Measurements from ENCODE around the gene DGAT2. TPM values are rescaled to one million over a fixed set of nuclear protein-coding genes. Genes with fewer than 3 reads are reported as not detected.

Gene DGAT2
- polyA plus RNA-seq, 2 donors: 13.4 to 17.2 TPM

Other genes starting within 250 kb of the DGAT2 start
- 1 to 10 TPM; 1.9 to 3.0 TPM for gene GDPD5, start 242.8 kb upstream of the DGAT2 start, polyA plus RNA-seq
- gene SERPINH1, start 206.5 kb upstream of the DGAT2 start, polyA plus RNA-seq: 10 to 100 TPM; 20.0 to 27.1 TPM
- gene MAP6, start 99.7 kb upstream of the DGAT2 start, polyA plus RNA-seq: 1 to 10 TPM in 1 of 2 donors, under 1 TPM in 1; 0.71 to 1.6 TPM
- under 1 TPM in 1 of 2 donors, not detected in 1; 0.02 TPM for gene MOGAT2, start 50.9 kb upstream of the DGAT2 start, polyA plus RNA-seq
- gene UVRAG, start 46.4 kb downstream of the DGAT2 start, polyA plus RNA-seq: 1 to 10 TPM; 3.1 to 3.8 TPM

All from esophagus (tissue), 2 donors.